ENCODE data around the gene GNPTG. TPM values are rescaled to one million over a fixed set of nuclear protein-coding genes. Genes with fewer than 3 reads are reported as not detected.

The GNPTG gene
- total and polyA plus RNA-seq, 2 of the 13 experiments (the other 11 are each of a cell fraction or from before 2014, with no cell fraction given), result 22.7 to 71.1 TPM

GRCh38 chr16:1408171-1408837 is 56.6 kb downstream of the GNPTG start (continued):
- peak; percentile 91 for TF ChIP-seq SAP130 (CRISPR knock-in tag; IDR thresholded peaks at IDR 0.05; ENCODE audit: low read depth)
- peak; percentile 67; the same call in 1 of the 2 replicates for TF ChIP-seq HDAC1 (CRISPR knock-in tag; IDR thresholded peaks at IDR 0.05)
- no peak for TF ChIP-seq ZNF652 (CRISPR knock-in tag; IDR thresholded peaks at IDR 0.05; ENCODE audit: borderline replicate concordance, low read depth)
- no peak for TF ChIP-seq IKZF4 (CRISPR knock-in tag; IDR thresholded peaks at IDR 0.05; ENCODE audit: borderline replicate concordance, low read depth, not compliant biosample characterization)
- peak; percentile 57 for TF ChIP-seq BHLHE40 (IDR thresholded peaks at IDR 0.05; ENCODE audit: low read length)
- peak; percentile 42 for TF ChIP-seq XRCC5 (optimal IDR thresholded peaks at IDR 0.05; ENCODE audit: low read length)
- TF ChIP-seq SP140L (CRISPR knock-in tag; IDR thresholded peaks at IDR 0.05; ENCODE audit: borderline replicate concordance), result no peak
- no peak for TF ChIP-seq IRX3 (CRISPR knock-in tag; IDR thresholded peaks at IDR 0.05; ENCODE audit: borderline replicate concordance, low read depth)
- TF ChIP-seq AGO1 (IDR thresholded peaks at IDR 0.05; ENCODE audit: low read depth, low read length, poor library complexity, severe bottlenecking), result no peak
- peak; percentile 99; the same call in 1 of the 2 replicates for TF ChIP-seq ZZZ3 (CRISPR knock-in tag; IDR thresholded peaks at IDR 0.05; ENCODE audit: borderline replicate concordance)
- peak; percentile 37; the same call in 1 of the 2 replicates for TF ChIP-seq HOXA3 (CRISPR knock-in tag; IDR thresholded peaks at IDR 0.05)
- TF ChIP-seq ZNF143 (CRISPR knock-in tag; IDR thresholded peaks at IDR 0.05), result no peak
- TF ChIP-seq ZFP36L2 (CRISPR knock-in tag; IDR thresholded peaks at IDR 0.05), result no peak
- no peak for TF ChIP-seq ZKSCAN1 (IDR thresholded peaks at IDR 0.05; ENCODE audit: low read length)
- TF ChIP-seq ZFX (CRISPR knock-in tag; IDR thresholded peaks at IDR 0.05; ENCODE audit: low read depth), result 0 out of 2 replicates have a peak, but pooled peaks have one; percentile 45
- no peak for TF ChIP-seq CHCHD3 (CRISPR knock-in tag; IDR thresholded peaks at IDR 0.05)
- peak; percentile 97 for TF ChIP-seq SRSF1 (optimal IDR thresholded peaks at IDR 0.05; ENCODE audit: low read depth, low read length)
- no peak for TF ChIP-seq ZNF296 (CRISPR knock-in tag; conservative IDR thresholded peaks at IDR 0.05)
- peak in 1 of 2 experiments; percentile 45; a peak in 2 of 4 replicates for TF ChIP-seq HMGXB4 (CRISPR knock-in tag; IDR thresholded peaks at IDR 0.05; ENCODE audit: borderline replicate concordance in 1 of 2, low read depth in 1 of 2)
- TF ChIP-seq, protein P1, sequence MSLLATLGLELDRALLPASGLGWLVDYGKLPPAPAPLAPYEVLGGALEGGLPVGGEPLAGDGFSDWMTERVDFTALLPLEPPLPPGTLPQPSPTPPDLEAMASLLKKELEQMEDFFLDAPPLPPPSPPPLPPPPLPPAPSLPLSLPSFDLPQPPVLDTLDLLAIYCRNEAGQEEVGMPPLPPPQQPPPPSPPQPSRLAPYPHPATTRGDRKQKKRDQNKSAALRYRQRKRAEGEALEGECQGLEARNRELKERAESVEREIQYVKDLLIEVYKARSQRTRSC (CRISPR knock-in tag; IDR thresholded peaks at IDR 0.05; ENCODE audit: low read depth), result no peak
- TF ChIP-seq ZNF207 (IDR thresholded peaks at IDR 0.05; ENCODE audit: borderline replicate concordance), result no peak
- no peak for TF ChIP-seq ZNF121 (CRISPR knock-in tag; IDR thresholded peaks at IDR 0.05)
- TF ChIP-seq MED8 (CRISPR knock-in tag; IDR thresholded peaks at IDR 0.05; ENCODE audit: insufficient replicate concordance), result no peak
- TF ChIP-seq ZNF670 (CRISPR knock-in tag; IDR thresholded peaks at IDR 0.05; ENCODE audit: borderline replicate concordance), result no peak
- TF ChIP-seq ZNF724P (CRISPR knock-in tag; IDR thresholded peaks at IDR 0.05; ENCODE audit: borderline replicate concordance), result no peak
- TF ChIP-seq TGIF2 (CRISPR knock-in tag; IDR thresholded peaks at IDR 0.05), result no peak
- no peak for TF ChIP-seq KAT2B (IDR thresholded peaks at IDR 0.05; ENCODE audit: borderline replicate concordance, low read depth, low read length)
- TF ChIP-seq RFX1 (IDR thresholded peaks at IDR 0.05), result no peak
- TF ChIP-seq KAT7 (CRISPR knock-in tag; IDR thresholded peaks at IDR 0.05; ENCODE audit: borderline replicate concordance), result no peak
- TF ChIP-seq ZNF136 (CRISPR knock-in tag; IDR thresholded peaks at IDR 0.05; ENCODE audit: low read depth), result no peak
- 0 out of 2 replicates have a peak, but pooled peaks have one; percentile 41 for TF ChIP-seq HOXA5 (CRISPR knock-in tag; IDR thresholded peaks at IDR 0.05)
